OCI-M2 (cell line): Measurements from ENCODE around the gene SLBP.
"Not testable (repeated sequence)": the region's sequence is repeated elsewhere in the genome, so short reads cannot be mapped to it uniquely, and the experiment has no call there.

ENCODE experiments used
- DNase-seq: peaks from one replicate; lab custom pipeline; 2025; ENCODE audit not compliant: unreplicated experiment; lab: John Stamatoyannopoulos, UW

Gene SLBP

DNA sequence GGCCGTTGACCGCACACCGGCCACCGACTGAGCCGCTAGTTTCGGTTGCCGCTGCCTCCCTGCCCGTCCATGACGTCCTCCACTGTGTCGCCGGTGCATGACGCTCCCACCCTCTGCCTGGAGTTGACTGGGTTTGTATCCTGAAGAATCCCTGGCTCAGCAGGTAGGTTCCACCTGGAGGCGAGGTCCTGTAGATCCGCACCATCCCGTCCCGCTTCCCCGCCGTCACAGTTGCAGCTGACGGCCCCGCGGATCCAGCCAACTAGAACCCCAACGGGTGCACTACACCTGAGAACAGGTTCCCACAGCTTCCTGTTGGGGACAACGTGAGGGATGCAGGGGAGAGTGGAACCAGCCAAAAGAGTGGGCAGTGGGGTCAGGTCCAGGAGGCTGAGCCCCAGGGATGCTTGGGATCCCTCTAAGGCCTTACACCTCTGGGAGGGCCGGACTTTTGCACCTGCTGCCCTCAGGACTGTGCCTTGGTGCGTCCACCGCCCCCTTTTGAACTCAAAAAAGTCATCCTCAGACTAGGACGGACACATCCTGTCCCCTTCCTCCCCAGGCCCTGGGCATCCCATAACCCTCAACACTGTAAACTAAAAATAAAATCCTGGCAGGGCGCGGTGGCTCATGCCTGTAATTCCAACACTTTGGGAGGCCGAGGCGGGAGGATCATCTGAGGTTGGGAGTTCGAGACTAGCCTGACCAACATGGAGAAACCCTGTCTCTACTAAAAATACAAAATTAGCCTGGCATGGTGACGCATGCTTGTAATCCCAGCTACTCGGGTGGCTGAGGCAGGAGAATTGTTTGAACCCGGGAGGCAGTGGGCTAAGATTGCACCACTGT lies 1.1 kb upstream of the SLBP start:
- no peak for DNase-seq

DNA sequence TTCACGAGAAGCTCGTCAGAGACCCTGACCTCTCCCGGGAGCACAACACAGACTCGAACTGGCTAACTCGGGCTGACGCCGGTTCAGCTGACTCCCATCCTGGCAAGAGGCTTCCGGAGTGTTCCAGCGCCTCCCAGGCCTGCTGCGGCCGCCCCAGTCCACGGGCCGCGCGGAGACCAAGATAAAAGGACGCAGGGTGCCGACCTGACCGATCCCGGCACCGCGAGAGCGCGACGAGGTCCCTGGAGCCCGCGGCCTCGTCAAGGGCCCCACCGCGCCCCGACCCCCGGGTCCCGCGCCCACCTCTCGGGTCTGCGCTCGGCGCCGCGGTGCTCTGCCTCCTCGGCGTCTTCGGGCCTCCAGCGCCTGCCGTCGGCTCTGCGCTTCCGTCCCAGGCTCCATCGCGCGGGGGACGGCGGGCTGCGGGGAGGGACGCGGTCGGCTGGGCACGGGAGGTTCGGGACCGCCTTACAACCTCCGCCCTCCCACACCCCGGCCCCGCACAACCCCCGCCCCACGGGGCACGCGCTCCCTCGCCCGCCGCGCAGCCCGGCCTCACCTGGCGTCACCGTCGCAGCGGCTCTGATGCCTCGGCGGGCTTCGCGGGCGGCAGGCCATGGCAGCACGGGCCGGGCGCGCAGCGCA lies 426 bp downstream of the SLBP start:
- DNase-seq = no peak

DNA sequence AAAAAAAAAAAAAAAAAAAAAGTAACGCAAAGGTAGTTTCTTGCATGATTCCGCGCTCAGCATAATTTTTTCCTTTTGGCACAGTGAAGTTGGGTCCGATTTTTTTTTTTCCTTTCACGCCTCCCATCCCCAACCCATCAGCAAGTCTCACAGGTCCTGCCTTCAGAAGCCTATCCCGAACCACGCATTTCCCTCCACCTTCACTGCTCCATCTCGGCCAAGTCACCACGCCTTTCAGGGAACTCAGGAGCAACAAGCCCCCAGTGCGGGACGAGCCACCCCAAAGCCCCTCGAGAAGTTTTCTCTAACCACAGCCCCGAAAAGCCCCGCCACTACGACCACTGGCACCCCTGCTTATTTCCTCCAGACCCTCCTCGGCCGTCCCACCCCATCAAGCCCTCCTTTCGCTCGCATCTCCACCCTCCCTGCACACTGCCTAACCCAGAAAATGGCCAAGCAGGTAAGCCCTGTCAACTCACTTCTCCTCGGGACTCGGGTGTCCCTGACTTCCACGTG lies 1.0 kb downstream of the SLBP start:
- DNase-seq = no peak

DNA sequence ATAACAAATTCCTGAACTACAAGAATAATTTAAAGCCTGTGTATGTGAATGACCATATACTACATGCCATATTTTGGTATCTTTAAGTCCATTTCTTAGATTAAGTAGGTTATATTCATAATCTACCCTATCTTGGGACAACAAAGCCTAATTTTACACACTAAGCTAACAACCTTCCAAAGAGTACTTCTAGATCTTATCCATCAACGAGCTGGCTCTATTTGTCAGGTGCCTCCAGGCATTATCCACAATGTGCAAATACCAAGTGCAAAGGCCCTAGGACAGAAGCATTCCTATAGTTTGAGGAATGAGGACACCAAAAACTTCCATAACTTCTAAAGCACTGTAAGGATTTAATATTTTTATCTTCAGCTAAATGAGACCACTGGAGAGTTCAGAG lies 3.5 kb downstream of the SLBP start:
- DNase-seq = no peak

DNA sequence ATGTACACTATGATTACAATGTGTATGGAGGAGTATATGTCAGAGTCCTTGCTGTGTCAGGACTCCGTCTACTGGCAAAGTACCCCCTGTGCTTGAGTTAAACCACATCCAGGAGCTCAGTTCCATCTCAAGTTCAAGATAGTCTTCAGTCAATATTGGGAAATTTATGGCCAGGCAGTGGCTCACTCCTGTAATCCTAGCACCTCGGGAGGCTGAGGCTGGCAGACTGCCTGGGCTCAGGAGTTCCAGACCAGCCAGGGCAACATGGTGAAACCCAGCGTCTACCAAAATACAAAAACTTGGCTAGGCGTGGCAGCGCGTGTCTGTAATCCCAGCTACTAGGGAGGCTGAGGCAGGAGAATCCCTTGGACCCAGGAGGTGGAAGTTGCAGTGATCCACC lies 5.8 kb downstream of the SLBP start:
- no peak for DNase-seq

DNA sequence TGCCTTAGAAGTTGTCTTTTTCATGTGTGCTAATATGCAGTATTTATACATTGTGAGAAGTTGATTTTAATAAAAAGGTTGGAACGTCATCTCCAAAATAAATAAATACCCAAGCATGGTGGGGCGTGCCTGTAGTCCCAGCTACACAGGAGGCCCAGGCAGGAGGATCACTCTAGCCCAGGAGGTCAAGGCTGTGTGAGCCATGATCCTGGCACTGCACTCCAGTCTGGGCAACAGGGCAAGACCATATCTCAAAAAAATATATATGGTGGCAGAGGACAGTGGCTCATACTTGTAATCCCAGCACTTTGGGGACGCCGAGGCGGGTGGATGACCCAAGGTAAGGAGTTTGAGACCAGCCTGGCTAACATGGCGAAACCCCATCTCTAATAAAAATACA lies 6.4 kb downstream of the SLBP start:
- DNase-seq = no peak

DNA sequence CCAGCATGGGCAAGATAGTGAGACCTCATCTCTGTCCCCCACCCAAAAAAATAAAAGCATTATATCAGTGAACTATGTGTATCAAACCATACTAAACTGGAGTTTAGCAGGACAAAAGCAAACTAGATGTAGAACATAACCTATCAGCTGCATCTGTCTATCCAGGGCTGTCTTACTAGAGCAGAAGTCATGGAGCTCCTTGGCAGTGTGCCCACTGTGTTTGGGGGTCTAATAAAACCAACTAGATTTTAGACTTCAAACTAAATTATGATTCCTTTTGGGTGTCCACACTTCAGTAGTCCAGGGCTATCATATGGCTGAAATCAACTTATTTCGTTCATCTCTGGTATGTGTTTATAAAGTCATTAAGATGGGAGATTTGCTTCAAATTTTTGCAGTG lies 8.3 kb downstream of the SLBP start:
- DNase-seq = no peak

DNA sequence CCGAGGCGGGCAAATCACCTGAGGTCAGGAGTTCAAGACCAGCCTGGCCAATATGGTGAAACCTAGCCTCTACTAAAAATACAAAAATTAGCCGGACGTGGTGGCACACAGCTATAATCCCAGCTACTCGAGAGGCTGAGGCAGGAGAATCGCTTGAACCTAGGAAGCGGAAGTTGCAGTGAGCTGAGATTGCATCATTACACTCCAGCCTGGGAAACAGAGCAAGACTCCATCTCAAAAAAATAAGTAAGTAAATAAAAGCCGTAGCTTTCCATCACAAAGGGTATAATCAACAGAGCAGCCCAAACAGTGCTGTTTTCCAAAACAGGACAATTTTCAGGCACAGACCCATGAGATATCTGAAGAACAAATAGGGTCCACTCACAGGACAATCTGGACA lies 10.4 kb downstream of the SLBP start:
- not testable (repeated sequence) for DNase-seq

DNA sequence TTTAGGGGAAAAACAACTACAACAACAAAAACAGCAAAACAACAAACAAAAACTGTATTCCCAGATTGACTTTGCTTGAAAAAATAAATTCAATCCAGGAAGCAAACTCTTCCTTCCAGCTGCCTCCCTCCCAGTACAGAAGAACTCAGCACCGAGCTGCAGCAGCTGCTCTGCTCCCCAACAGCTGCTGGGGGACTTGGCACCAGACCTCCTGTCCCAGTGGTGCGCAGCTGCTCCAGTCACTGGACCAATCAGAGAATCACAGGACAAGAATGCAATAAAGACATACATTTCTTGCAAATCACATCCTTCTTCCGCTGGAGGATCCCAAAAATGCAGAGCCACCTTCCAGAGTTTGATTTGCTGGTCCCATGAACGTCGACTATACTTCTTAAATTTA lies 16.2 kb downstream of the SLBP start:
- DNase-seq = no peak

DNA sequence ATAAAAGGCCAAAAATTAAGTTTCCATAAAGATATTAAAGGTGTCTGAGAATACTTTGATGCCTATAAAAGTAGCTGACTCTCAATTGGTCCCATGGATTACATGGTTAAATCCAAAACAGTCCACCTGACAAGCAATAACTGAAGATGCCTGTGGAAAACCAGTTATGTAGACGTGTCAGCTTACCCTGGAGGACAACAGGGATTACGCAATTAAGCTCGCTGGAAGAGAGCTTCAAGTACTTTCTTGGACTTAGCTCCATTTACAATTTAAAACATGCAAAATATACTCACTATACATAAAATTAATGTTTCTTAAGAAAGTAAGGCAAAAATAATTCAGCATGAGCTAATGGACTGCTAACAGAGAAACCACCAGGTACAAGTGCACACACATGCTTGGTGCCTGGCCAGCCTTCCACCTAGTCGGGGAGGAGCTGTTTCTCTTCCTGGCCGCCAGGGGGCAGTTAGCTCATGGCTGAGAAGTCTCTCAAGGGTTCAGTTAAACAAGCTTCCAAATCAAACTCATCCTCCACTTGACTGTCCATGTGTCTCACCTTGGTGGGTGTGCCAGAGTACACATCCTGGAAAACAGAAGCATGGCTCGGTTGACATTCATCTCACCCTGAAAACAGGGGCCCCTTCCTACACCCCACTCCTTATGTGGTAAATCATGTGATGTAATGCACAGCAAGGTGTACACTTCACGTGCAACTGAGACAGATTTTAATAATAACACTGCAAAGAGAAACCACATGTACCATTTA lies 18.8 kb downstream of the SLBP start:
- DNase-seq = no peak

DNA sequence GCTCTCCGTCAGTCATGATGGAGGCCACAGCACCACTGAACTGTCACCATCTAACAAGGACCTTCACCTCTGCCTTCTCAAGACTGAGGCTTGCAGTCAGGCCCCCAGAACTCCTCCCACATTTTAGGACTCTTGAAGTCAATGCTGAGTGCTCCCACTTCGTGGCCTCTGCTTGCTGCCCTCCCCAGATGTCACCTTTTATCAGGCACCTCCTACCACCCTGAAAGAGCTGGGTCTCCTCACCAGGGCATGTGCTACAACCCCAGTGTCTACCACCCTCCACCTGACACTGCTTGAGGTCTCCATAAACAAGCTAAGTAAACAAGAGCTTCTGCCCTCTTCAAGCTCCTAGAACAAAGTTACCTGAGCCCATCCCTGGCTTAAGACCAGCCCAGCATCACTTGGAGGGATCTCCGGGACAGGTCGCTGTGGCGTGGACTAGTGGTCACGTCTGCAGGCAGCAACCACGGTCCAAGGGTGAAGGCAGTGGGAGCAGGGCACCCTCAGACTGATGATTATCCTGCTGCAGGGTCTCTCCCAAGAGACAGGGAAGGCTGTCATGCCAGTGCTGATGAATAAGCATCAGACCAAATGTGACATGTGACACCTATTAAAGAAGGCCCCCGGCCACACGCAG lies 20.3 kb downstream of the SLBP start:
- DNase-seq = no peak

DNA sequence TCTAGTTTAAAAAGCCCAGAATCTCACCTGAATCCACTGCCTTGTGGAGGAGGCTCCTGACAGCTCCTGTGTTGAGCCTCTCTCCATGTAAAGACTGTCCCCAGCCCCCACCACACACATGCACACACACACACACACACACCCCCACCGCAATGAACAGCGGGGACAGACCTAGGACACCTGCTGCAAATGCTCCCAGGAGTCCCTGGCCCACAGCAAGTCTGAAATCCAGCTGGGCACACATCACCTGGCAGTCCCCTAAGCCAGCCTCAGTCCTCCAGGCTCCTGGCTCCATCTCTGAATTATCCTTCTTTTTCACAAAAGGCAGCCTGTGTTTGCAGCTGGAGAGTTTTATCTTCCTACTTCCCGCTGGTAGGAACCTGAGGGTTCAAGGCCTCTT lies 21.4 kb downstream of the SLBP start:
- DNase-seq = no peak

DNA sequence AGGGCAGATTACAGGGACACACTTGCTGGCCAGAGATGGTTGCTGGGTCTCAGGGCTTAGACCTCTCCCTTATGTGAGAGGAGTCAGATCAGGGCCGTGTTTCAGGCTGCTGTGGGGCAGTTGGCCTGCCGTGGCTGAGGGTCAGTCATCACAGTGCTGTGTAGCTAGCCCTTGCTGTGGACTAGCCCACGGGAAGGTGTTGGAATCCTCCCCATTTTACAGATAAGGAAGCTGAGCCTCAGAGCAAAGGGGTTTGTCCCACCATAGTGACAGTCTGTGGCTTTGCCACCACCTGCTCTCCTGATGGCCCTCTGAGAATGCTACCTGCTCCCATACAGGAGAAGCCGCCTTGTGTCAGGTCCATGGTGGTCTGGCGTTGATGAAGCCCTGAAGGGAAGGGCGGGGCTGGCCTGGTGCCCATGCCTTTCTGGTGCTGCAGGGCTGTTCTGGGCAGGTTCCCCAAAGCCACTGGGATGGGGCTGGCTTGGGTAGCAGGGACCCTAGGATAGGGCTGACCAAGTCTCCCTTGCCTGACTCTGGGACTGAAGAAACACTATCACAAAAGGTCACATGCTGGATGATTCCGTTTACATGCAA lies 25.6 kb downstream of the SLBP start:
- no peak for DNase-seq

DNA sequence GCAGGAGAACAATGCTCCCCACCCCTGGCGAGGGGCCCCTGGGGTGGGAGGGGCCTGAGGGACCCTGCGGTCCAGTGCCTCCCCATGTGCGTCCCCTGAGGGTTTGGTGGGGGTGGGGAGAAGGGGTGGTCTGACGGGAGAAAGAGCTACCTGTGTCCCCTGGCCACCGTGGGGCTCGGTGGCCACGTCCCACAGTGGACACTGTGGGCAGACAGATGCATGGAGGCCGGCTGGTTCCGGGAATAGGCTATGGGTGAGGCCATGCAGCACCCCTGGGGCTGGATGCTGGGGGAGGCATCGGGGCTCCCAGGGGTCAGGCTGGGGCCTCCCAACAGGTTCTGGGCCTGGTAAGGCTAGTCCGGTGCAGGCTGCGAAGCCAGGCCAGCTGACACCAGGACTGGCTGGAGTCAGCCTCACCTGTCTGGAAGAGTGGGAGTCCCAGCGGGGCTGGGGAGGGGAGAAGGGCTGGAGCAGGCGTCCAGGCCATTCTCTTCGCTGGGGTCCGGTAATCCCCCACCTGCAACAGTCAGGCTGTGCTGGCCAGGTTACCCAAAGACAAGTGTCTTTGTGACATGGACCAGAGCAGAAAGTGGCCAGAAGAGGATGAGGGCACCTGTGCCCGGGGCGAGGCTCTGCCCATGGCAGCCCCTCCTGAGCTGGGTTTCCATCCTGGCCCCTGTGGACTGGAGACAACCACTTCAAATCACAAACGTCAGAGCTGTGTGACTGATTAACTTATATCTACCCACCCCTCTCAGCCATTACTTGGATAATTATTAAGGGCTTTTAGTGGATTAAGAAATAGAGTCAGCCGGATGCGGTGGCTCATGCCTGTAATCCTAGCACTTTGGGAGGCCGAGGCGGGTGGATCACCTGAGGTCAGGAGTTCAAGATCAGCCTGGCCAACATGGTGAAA lies 26.6 kb downstream of the SLBP start:
- no peak for DNase-seq

DNA sequence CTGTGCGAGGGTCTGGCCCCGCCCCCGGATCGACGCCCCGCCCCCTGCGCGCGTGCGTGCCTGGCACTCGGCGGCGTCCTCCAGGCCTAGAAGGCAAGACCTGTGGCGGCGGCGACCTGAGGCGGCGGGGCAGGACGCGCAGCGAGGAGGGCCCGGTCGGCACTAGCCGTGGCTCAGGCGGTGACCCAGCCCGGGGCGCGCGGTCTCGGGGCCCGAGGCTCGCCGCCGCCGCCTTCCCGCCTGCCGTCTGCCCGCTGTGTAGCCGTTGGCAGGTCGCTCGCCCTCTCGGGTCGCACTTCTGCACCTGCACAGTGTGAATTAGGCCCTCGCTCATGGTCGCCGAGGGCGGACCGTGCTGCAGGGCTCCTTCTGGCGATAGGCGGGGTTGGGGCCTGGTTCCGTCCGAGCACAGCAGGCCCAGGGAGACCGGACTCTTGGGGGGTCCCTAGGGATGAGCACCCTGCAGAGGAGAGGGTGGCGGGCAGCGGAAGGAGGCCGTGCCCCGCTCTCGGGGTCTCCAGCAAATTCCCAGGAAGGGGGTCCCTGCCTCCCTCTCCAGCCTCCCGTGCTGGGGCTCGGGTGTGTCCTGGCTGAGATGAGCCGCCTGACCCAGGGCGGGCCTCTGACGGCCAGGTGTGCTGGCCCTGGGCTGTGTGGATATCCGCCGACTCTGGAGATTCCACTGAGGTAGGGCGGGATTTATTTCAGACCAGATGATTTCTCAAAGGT lies 27.4 kb downstream of the SLBP start:
- no peak for DNase-seq

DNA sequence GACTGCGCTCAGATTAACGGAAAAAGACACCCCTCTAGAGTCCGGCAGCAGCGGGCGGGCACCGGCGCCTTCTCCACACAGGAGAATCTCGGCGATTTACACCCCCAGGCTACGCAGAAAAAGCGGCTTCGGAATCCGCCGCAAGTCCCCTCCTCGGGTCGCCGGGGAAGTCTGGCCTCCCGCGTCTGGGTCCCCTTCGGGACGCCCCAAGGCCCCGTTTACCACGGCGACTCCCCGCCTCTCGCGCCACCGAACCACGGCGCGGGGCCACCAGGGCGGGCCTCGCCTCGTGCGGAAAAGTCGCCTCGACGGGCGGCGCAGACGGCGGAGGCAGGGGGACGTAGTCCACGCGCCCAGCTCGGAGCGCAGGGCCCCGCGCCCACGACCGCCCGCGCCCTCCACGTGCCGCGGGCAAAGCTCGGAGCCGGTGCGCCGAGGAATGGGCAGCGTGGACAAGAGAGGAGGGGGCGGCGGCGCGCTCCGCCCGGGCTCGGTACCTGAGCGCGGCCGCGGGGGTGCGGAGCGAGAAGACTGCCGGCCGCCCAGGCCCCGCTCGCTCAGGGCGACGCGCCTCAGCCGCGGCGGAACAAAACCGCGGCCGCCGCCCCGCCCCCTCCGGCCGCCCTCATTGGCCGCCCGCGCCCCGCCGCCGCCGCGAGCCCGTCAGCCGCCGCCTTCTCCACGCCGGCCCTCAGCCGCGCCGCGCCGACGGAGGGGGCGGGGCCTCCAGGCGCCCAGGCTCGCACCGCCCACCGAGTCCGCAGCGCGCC lies 28.2 kb downstream of the SLBP start, which contains the start of gene FAM53A:
FAM53A (minus strand) TSS at position 578 of the 770 bp plus-strand sequence. CDS start 15,572 bp downstream, outside the sequence.
- DNase-seq = no peak

DNA sequence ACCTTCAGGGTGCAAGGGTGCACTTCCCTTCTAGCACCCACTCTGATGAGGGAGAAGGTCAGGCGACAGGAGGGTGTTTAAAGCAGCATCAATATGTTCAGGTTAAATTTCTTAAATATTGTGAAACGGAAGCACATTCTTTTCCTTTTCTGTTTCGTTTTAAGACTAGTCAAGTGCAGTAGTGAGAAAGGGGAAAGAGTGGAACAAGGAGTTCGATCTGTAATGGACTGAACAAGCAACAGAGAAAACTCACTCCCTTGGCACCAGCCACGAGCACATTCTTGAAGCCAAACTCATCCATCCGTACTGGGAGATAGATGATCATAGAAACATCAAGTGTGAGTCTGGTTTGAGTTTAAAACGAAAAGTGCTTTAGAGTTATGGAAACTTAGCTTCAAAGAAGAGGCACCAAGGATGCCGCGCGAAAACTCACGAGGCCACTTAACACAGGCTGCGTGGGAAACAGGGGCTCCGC lies 28.8 kb downstream of the SLBP start:
- no peak for DNase-seq

DNA sequence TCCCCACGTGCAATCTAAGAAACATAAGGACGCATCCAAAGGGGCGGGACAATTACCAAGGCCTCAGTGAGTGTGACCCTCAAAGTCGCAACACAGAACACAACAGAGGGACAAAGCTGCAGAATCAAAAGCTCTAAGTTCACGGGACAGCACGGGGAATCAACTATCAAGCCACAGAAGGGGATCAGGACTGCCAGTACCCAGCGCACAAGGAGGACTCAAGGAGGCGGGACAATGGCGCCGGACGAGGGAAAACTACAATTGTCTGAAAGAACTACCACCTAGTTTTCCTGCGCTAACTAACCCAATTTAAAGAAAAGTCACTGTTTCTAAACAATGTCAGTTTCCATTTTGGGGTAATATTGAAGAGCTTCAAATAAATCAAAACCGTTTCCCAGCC lies 29.3 kb downstream of the SLBP start:
- no peak for DNase-seq
